Bone marrow (tissue), 2 donors: ENCODE data around the gene RINL.
"Not testable (repeated sequence)": the region's sequence is repeated elsewhere in the genome, so short reads cannot be mapped to it uniquely, and the experiment has no call there.

Experiments used
- DNase-seq, 2 donors: peaks; one replicate each; lab custom pipeline; 2025; lab: John Stamatoyannopoulos, UW

RINL gene

GRCh38 chr19:38905620-38906019, 27.5 kb upstream of the RINL start:
- DNase-seq = no peak

- no peak for DNase-seq
Measured at GRCh38 chr19:38904581-38905539, 26.8 kb upstream of the RINL start.

- DNase-seq = no peak
Measured at GRCh38 chr19:38901683-38902082, 23.6 kb upstream of the RINL start.

GRCh38 chr19:38900743-38901190, 22.7 kb upstream of the RINL start:
- no peak for DNase-seq

- DNase-seq = no peak
Measured at GRCh38 chr19:38900202-38900629, 22.1 kb upstream of the RINL start.

- peak; percentile 98 to 100 for DNase-seq
Measured at GRCh38 chr19:38899447-38900201, 21.5 kb upstream of the RINL start, which contains the start of the genes NFKBIB and SIRT2. Gene NFKBIB (plus strand): TSS chr19:38899969. CDS start chr19:38900033, 64 bp downstream. Gene SIRT2 (minus strand): TSS chr19:38899618. CDS start chr19:38899521, 97 bp downstream.

GRCh38 chr19:38898788-38899446, 20.8 kb upstream of the RINL start:
- DNase-seq = no peak

- DNase-seq = peak in 1 of 2 donors; percentile 50
Measured at GRCh38 chr19:38894968-38895367, 16.9 kb upstream of the RINL start.

- no peak for DNase-seq
Measured at GRCh38 chr19:38893341-38893771, 15.3 kb upstream of the RINL start.

GRCh38 chr19:38892841-38893240, 14.8 kb upstream of the RINL start:
- DNase-seq = no peak

GRCh38 chr19:38891771-38892170, 13.7 kb upstream of the RINL start:
- no peak for DNase-seq

GRCh38 chr19:38890686-38891085, 12.6 kb upstream of the RINL start:
- no peak for DNase-seq

- no peak for DNase-seq
Measured at GRCh38 chr19:38889803-38890202, 11.7 kb upstream of the RINL start.

- DNase-seq = no peak
Measured at GRCh38 chr19:38888876-38889275, 10.8 kb upstream of the RINL start.

- DNase-seq = not testable (repeated sequence)
Measured at GRCh38 chr19:38884691-38885090, 6.6 kb upstream of the RINL start.

GRCh38 chr19:38883286-38883685, 5.2 kb upstream of the RINL start:
- no peak for DNase-seq

- DNase-seq = no peak
Measured at GRCh38 chr19:38880882-38881609, 3.0 kb upstream of the RINL start.

GRCh38 chr19:38880076-38880881, 2.2 kb upstream of the RINL start:
- DNase-seq = no peak

- DNase-seq = no peak
Measured at GRCh38 chr19:38879400-38879751, 1.3 kb upstream of the RINL start.

- no peak for DNase-seq
Measured at GRCh38 chr19:38878575-38879399, 712 bp upstream of the RINL start.
